Panc1 (cell line): ENCODE data around the gene IVNS1ABP.

Source experiments
- CTCF ChIP-seq: fragments of 450-650 bp; IDR thresholded peaks from 2 replicates; pipeline ENCODE4 v1.5.1; 2017; ENCODE audit warnings: mild to moderate bottlenecking
- POLR2AphosphoS5 ChIP-seq: IDR thresholded peaks from 2 replicates; pipeline ENCODE4 v1.6.1; 2012; ENCODE audit warnings: mild to moderate bottlenecking, low read depth, low read length, moderate library complexity
- REST ChIP-seq, 2 experiments: IDR thresholded peaks; 2 replicates each; pipeline ENCODE4 v1.6.1; 2011 to 2012; ENCODE audit warnings: low read depth in 2 of 2, control low read depth in 1 of 2, low read length in 1 of 2, mild to moderate bottlenecking in 1 of 2, moderate library complexity in 1 of 2; ENCODE audit not compliant: insufficient read depth in 1 of 2
- TCF7L2 ChIP-seq: IDR thresholded peaks from 2 replicates; pipeline ENCODE4 v1.6.1; 2011; ENCODE audit warnings: mild to moderate bottlenecking, low read depth, low read length, inconsistent platforms

GRCh38 chr1:185263292-185263691 lies 53.8 kb downstream of the IVNS1ABP start:
- TF ChIP-seq REST (IDR thresholded peaks at IDR 0.05; ENCODE audit: insufficient read depth in 1 of 2, low read depth in 2 of 2, low read length in 1 of 2) (no peak), CTCF (no peak), POLR2AphosphoS5 (no peak), TCF7L2 (no peak)
